NCI-H345 (cell line): ENCODE measurements around the gene SLC43A2.
"Not testable (repeated sequence)": the region's sequence is repeated elsewhere in the genome, so short reads cannot be mapped to it uniquely, and the experiment has no call there.

Experiments
- DNase-seq: peaks from one replicate; lab custom pipeline; 2025; lab: John Stamatoyannopoulos, UW

Gene SLC43A2

GRCh38 chr17:1590029-1590746, 38.4 kb downstream of the SLC43A2 start:
- DNase-seq: no peak

GRCh38 chr17:1588821-1589585, 39.6 kb downstream of the SLC43A2 start:
- DNase-seq: no peak

- DNase-seq: no peak
Measured at GRCh38 chr17:1584167-1584566, 44.5 kb downstream of the SLC43A2 start.

GRCh38 chr17:1583556-1583955, 45.1 kb downstream of the SLC43A2 start:
- no peak for DNase-seq

- DNase-seq: no peak
Measured at GRCh38 chr17:1582374-1582773, 46.3 kb downstream of the SLC43A2 start.

GRCh38 chr17:1580979-1581676, 47.5 kb downstream of the SLC43A2 start:
- no peak for DNase-seq

- DNase-seq: no peak
Measured at GRCh38 chr17:1578029-1578428, 50.6 kb downstream of the SLC43A2 start.

GRCh38 chr17:1577583-1578013, 51.0 kb downstream of the SLC43A2 start:
- no peak for DNase-seq

GRCh38 chr17:1577182-1577581, 51.5 kb downstream of the SLC43A2 start:
- no peak for DNase-seq

- DNase-seq: no peak
Measured at GRCh38 chr17:1576500-1576899, 52.1 kb downstream of the SLC43A2 start.

GRCh38 chr17:1574697-1575471, 53.8 kb downstream of the SLC43A2 start:
- no peak for DNase-seq

GRCh38 chr17:1573932-1574696, 54.5 kb downstream of the SLC43A2 start:
- peak; percentile 33 for DNase-seq

- DNase-seq: not testable (repeated sequence)
Measured at GRCh38 chr17:1572646-1573045, 56.0 kb downstream of the SLC43A2 start.

GRCh38 chr17:1571341-1571704, 57.3 kb downstream of the SLC43A2 start:
- DNase-seq: no peak

GRCh38 chr17:1568950-1569810, 59.5 kb downstream of the SLC43A2 start:
- DNase-seq: no peak

GRCh38 chr17:1566505-1567199, 62.0 kb downstream of the SLC43A2 start:
- DNase-seq: no peak

- no peak for DNase-seq
Measured at GRCh38 chr17:1565877-1566276, 62.8 kb downstream of the SLC43A2 start.

- DNase-seq: no peak
Measured at GRCh38 chr17:1563786-1564613, 64.6 kb downstream of the SLC43A2 start.

- DNase-seq: not testable (repeated sequence)
Measured at GRCh38 chr17:1563471-1563785, 65.2 kb downstream of the SLC43A2 start.
